K562 (cell line): ENCODE measurements around the gene TM2D3. TPM values are rescaled to one million over a fixed set of nuclear protein-coding genes. Genes with fewer than 3 reads are reported as not detected.

ENCODE experiments used
- ATAC-seq: fragments of 200-7000 bp; cut with Tn5 transposase; 3 replicates; pipeline ENCODE4 v1.9.1; 2020; ENCODE audit warnings: moderate library complexity
- BruUV-seq: library from RNA; stranded (reverse); fragments of 400-500 nt; replicated peaks from 2 replicates; lab custom pipeline; 2021; lab: Mats Ljungman, UMichigan
- CTCF ChIA-PET: fragments of 300-600 bp; formaldehyde crosslinking; extraction: SDS; loops from one replicate; lab custom pipeline; 2021; ENCODE audit warnings: low intra/inter-chr PET ratio; lab: Yijun Ruan, JAX
- POLR2A ChIA-PET: fragments of 300-600, 350-650 bp; sonication (Branson Sonifier 250); formaldehyde crosslinking; extraction: SDS; loops from one replicate; lab custom pipeline; 2021; ENCODE audit warnings: antibody characterized with exemption, inconsistent platforms; lab: Yijun Ruan, JAX
- DNase-seq, 4 experiments: peaks; one replicate each; pipeline versions ENCODE4 v3.0.0 to v3.0.0-alpha.2; 2011 to 2018; ENCODE audit warnings: low spot score in 3 of 4, mixed read lengths in 3 of 4; ENCODE audit errors: extremely low read depth in 1 of 4
- FAIRE-seq: peaks from 2 replicates; lab custom pipeline; 2011; peaks lifted over from hg19 to GRCh38; lab: Jason Lieb, UNC
- H2AFZ ChIP-seq: 2 replicates; pipeline ENCODE4 v1.6.0; 2011; ENCODE audit warnings: low read depth, low read length, control low read depth, inconsistent platforms
- H3K27ac ChIP-seq: fragments of 200-600 bp; 3 replicates; pipeline ENCODE4 v1.8.0; 2011; ENCODE audit warnings: low read depth, mild to moderate bottlenecking, control low read depth, inconsistent platforms, low read length, moderate library complexity, mixed read lengths; ENCODE audit errors: extremely low read depth
- H3K27me3 ChIP-seq, 2 experiments: fragments of 300-600 bp in 1 of 2; 2 replicates in 1 of 2; 3 replicates in 1 of 2; pipeline versions ENCODE4 v1.6.0 to v1.8.0; 2011; ENCODE audit warnings: inconsistent platforms in 2 of 2, low read length in 2 of 2, mild to moderate bottlenecking in 1 of 2, mixed read lengths in 1 of 2, moderate library complexity in 1 of 2; ENCODE audit not compliant: control insufficient read depth in 2 of 2, insufficient read depth in 2 of 2
- H3K36me3 ChIP-seq: fragments of 300-600 bp; 3 replicates; pipeline ENCODE4 v1.8.0; 2011; ENCODE audit warnings: mild to moderate bottlenecking, low read length, inconsistent platforms; ENCODE audit not compliant: control insufficient read depth, insufficient read depth
- H3K4me1 ChIP-seq, 2 experiments: fragments of 200-600 bp in 1 of 2; replicated peaks in 1 of 2; 2 replicates in 1 of 2; 3 replicates in 1 of 2; pipeline versions ENCODE4 v1.5.1 to v1.8.0; 2011; ENCODE audit warnings: inconsistent platforms in 2 of 2, low read length in 2 of 2, mild to moderate bottlenecking in 1 of 2, mixed read lengths in 1 of 2, moderate library complexity in 1 of 2; ENCODE audit not compliant: control insufficient read depth in 2 of 2, insufficient read depth in 2 of 2
- H3K4me2 ChIP-seq: 2 replicates; pipeline ENCODE4 v1.6.1; 2011; ENCODE audit warnings: low read length, control low read depth, inconsistent platforms, mixed read lengths; ENCODE audit not compliant: insufficient read depth
- H3K4me3 ChIP-seq: fragments of 200-600 bp; sonication (generic), shearing (Covaris generic); 2 replicates; pipeline ENCODE4 v1.5.1; 2016; ENCODE audit warnings: control low read depth, inconsistent platforms
- H3K79me2 ChIP-seq: fragments of 200-600 bp; 3 replicates; pipeline ENCODE4 v1.8.0; 2011; ENCODE audit warnings: low read length, inconsistent platforms; ENCODE audit not compliant: control insufficient read depth, insufficient read depth
- H3K9ac ChIP-seq, 2 experiments: 2 replicates each; pipeline versions ENCODE4 v1.6.0 to v1.6.1; 2011; ENCODE audit warnings: low read depth in 2 of 2, low read length in 2 of 2, control low read depth in 1 of 2, inconsistent platforms in 1 of 2, mild to moderate bottlenecking in 1 of 2, mixed read lengths in 1 of 2; ENCODE audit not compliant: insufficient read depth in 1 of 2
- H3K9me1 ChIP-seq: one replicate; pipeline ENCODE4 v1.6.0; 2011; ENCODE audit warnings: inconsistent platforms, mild to moderate bottlenecking, low read length, moderate library complexity; ENCODE audit not compliant: control insufficient read depth, insufficient read depth
- H3K9me3 ChIP-seq: replicated peaks from 2 replicates; pipeline ENCODE4 v1.5.1; 2011; ENCODE audit warnings: low read depth, low read length, inconsistent platforms; ENCODE audit not compliant: control insufficient read depth, insufficient read depth
- H4K20me1 ChIP-seq: replicated peaks from 2 replicates; pipeline ENCODE4 v1.6.1; 2011; ENCODE audit warnings: low read length, inconsistent platforms, mixed read lengths; ENCODE audit not compliant: control insufficient read depth, insufficient read depth
- ATF7 ChIP-seq: fragments of 450-650 bp; IDR thresholded peaks from 2 replicates; pipeline ENCODE4 v1.7.1; 2014; ENCODE audit warnings: mild to moderate bottlenecking, moderate library complexity
- BRF1 ChIP-seq: IDR thresholded peaks from 3 replicates; pipeline ENCODE4 v1.6.1; 2011; ENCODE audit warnings: borderline replicate concordance, mild to moderate bottlenecking; ENCODE audit not compliant: insufficient read length; ENCODE audit errors: extremely low read depth
- CLOCK ChIP-seq: fragments of 250-450 bp; sonication (Bioruptor Pico); IDR thresholded peaks from 2 replicates; pipeline ENCODE4 v1.4.0; 2020; ENCODE audit warnings: mild to moderate bottlenecking, moderate library complexity, borderline replicate concordance
- DPF2 ChIP-seq: fragments of 450-650 bp; IDR thresholded peaks from 2 replicates; pipeline ENCODE4 v1.6.1; 2016
- HMBOX1 ChIP-seq: sonication (generic); IDR thresholded peaks from 2 replicates; pipeline ENCODE4 v1.6.1; 2016
- KDM2B ChIP-seq: fragments of 250-450 bp; sonication (Bioruptor Pico); IDR thresholded peaks from 2 replicates; pipeline ENCODE4 v1.8.0; 2021; ENCODE audit warnings: mild to moderate bottlenecking, moderate library complexity
- MCM3 ChIP-seq: fragments of 450-650 bp; IDR thresholded peaks from 2 replicates; pipeline ENCODE4 v1.6.1; 2016
- MITF ChIP-seq: IDR thresholded peaks from 2 replicates; pipeline ENCODE4 v1.6.1; 2014; ENCODE audit warnings: antibody characterized with exemption
- MLX ChIP-seq, 2 experiments: fragments of 450-650 bp in 1 of 2; sonication (generic) in 1 of 2; formaldehyde crosslinking; conservative IDR thresholded peaks; 2 replicates each; pipeline versions ENCODE4 v1.4.0 to v1.8.1; 2020 to 2022; ENCODE audit warnings: mild to moderate bottlenecking in 1 of 2, missing genetic modification reagents in 1 of 2
- POLR2AphosphoS5 ChIP-seq: IDR thresholded peaks from 2 replicates; pipeline ENCODE4 v1.6.1; 2011; ENCODE audit warnings: mild to moderate bottlenecking, low read depth, low read length, moderate library complexity; ENCODE audit not compliant: control insufficient read depth, insufficient read depth
- POLR2B ChIP-seq: fragments of 450-650 bp; IDR thresholded peaks from 2 replicates; pipeline ENCODE4 v1.6.1; 2018; ENCODE audit warnings: low read depth; ENCODE audit not compliant: partially characterized antibody
- PPARD ChIP-seq: fragments of 250-450 bp; sonication (Bioruptor Pico); IDR thresholded peaks from 2 replicates; pipeline ENCODE4 v1.8.0; 2022; ENCODE audit warnings: inconsistent platforms, mild to moderate bottlenecking, moderate library complexity
- RBM25 ChIP-seq: fragments of 200-400 bp; formaldehyde crosslinking; IDR thresholded peaks from 2 replicates; pipeline ENCODE4 v1.6.1; 2018; ENCODE audit warnings: low read length, low read depth, moderate library complexity; ENCODE audit not compliant: severe bottlenecking
- STAT5A ChIP-seq: IDR thresholded peaks from 2 replicates; pipeline ENCODE4 v1.6.1; 2012; ENCODE audit warnings: low read length, inconsistent platforms, borderline replicate concordance
- ZNF512 ChIP-seq: IDR thresholded peaks from 2 replicates; pipeline ENCODE4 v1.6.1; 2016; ENCODE audit warnings: missing genetic modification characterization, missing compliant biosample characterization
- ZNF551 ChIP-seq: fragments of 250-450 bp; sonication (Bioruptor Pico); IDR thresholded peaks from 2 replicates; pipeline ENCODE4 v1.5.0; 2021; ENCODE audit warnings: mild to moderate bottlenecking, moderate library complexity
- ZNF561 ChIP-seq: fragments of 450-650 bp; formaldehyde crosslinking; conservative IDR thresholded peaks from 2 replicates; pipeline ENCODE4 v1.4.0; 2020; ENCODE audit warnings: mild to moderate bottlenecking, moderate library complexity
- WGBS: fragments of 100-300 bp; shearing (Covaris generic); methylation state at CpG from one replicate; pipeline ENCODE4 v1.1.6; 2016; ENCODE audit warnings: low coverage, mixed read lengths; ENCODE audit not compliant: insufficient coverage; ENCODE audit errors: missing lambda C conversion rate; 5-methylcytosine and 5-hydroxymethylcytosine counted together
- in situ Hi-C: fragments of 300-500 bp; cut with MboI; formaldehyde crosslinking; loops from 4 replicates; pipeline ENCODE4 v1.15.0; 2018; ENCODE audit warnings: inconsistent platforms, mixed read lengths
- intact Hi-C: fragments of 100-400 bp; cut with micrococcal nuclease; formaldehyde crosslinking; loops from 2 replicates; pipeline ENCODE4 v1.14.2; 2022
- polyA plus RNA-seq, 8 experiments: library from polyadenylated mRNA; depleted of rRNA in 4 of 8; stranded (reverse) in 5 of 8; unstranded in 3 of 8; fragments of >200 nt; fragmentation: Nextera tagmentation in 2 of 8; fragmentation: Illumina TruSeq in 1 of 8; extraction: Ambion mirVana in 2 of 8; extraction: Trizol in 1 of 8; gene quantifications; 2 replicates each; pipeline versions ENCODE4 v1.2.1 to v1.2.3, GENCODE V29; 2011 to 2014; ENCODE audit warnings: inconsistent platforms in 1 of 8, missing spikeins in 1 of 8
- total RNA-seq, 7 experiments: library from RNA; depleted of rRNA in 6 of 7; stranded (reverse); fragments of >200 nt in 6 of 7; fragmentation: Illumina TruSeq in 2 of 7; extraction: Trizol in 2 of 7; gene quantifications; 2 replicates each; pipeline versions ENCODE4 v1.2.1 to v1.2.3, GENCODE V29; 2011 to 2021; ENCODE audit warnings: low replicate concordance in 1 of 7

The TM2D3 gene
- total and polyA plus RNA-seq, 9 of the 15 experiments (the other 6 are each of a cell fraction or from before 2014, with no cell fraction given), result 16.5 to 67.9 (median 31.3) TPM

- DNase-seq (no peak), ATAC-seq (no peak), FAIRE-seq (no peak)
- H3K4me2 ChIP-seq, result no peak overlapping the region
- in situ Hi-C loops (no loop called here), intact Hi-C loops (no loop called here)
- CTCF ChIA-PET, result no interaction called here
- H3K9ac ChIP-seq, result no peak overlapping the region
- H3K4me1 ChIP-seq, result no peaks in the 10 kb centered on the region
- H3K27me3 ChIP-seq, result no peaks in the 10 kb centered on the region
- no peaks in the 10 kb centered on the region for H3K9me1 ChIP-seq
- H3K9me3 ChIP-seq, result no peaks in the 10 kb centered on the region
- no peaks in the 10 kb centered on the region for H4K20me1 ChIP-seq
- H3K27ac ChIP-seq, result no peak overlapping the region
- H3K36me3 ChIP-seq, result peaks cover 47% of the 10 kb centered on the region; the same call in 1 of the 3 replicates
- H3K79me2 ChIP-seq, result no peaks in the 10 kb centered on the region
- no peak overlapping the region for H3K4me3 ChIP-seq
- POLR2A ChIA-PET, result no interaction called here
- H2AFZ ChIP-seq, result no peak overlapping the region
- WGBS, result 63% methylated on average over 5 of the region's 5 CpGs
- BruUV-seq, result no TSS peak
- TF ChIP-seq STAT5A, result no peak
- TF ChIP-seq ZNF551 (CRISPR knock-in tag), result no peak
- no peak for TF ChIP-seq CLOCK
- no peak for TF ChIP-seq PPARD (CRISPR knock-in tag)
- no peak for TF ChIP-seq ATF7
- no peak for TF ChIP-seq MLX (CRISPR knock-in tag; conservative IDR thresholded peaks at IDR 0.05)
- TF ChIP-seq KDM2B (CRISPR knock-in tag), result no peak
- TF ChIP-seq ZNF561 (CRISPR knock-in tag), result no peak
- no peak for TF ChIP-seq MCM3
- TF ChIP-seq DPF2, result no peak
- TF ChIP-seq RBM25, result no peak
- no peak for TF ChIP-seq ZNF512 (tag)
- no peak for TF ChIP-seq HMBOX1
- TF ChIP-seq POLR2AphosphoS5, result no peak
- no peak for TF ChIP-seq BRF1
- no peak for TF ChIP-seq POLR2B
- TF ChIP-seq MITF, result no peak
These were observed 22.8 kb upstream of the TM2D3 start for GRCh38 chr15:101675015-101675414.
